Hematopoietic multipotent progenitor cell treated with erythropoietin and hydrocortisone succinate and interleukin-3 and kit ligand, for 4 days (in vitro differentiated cells): ENCODE measurements around the gene ITFG2.
"Not testable (repeated sequence)": the region's sequence is repeated elsewhere in the genome, so short reads cannot be mapped to it uniquely, and the experiment has no call there.

ENCODE experiments used
- DNase-seq: peaks from one replicate; pipeline ENCODE4 v3.0.0-alpha.2; 2015

The ITFG2 gene

DNA sequence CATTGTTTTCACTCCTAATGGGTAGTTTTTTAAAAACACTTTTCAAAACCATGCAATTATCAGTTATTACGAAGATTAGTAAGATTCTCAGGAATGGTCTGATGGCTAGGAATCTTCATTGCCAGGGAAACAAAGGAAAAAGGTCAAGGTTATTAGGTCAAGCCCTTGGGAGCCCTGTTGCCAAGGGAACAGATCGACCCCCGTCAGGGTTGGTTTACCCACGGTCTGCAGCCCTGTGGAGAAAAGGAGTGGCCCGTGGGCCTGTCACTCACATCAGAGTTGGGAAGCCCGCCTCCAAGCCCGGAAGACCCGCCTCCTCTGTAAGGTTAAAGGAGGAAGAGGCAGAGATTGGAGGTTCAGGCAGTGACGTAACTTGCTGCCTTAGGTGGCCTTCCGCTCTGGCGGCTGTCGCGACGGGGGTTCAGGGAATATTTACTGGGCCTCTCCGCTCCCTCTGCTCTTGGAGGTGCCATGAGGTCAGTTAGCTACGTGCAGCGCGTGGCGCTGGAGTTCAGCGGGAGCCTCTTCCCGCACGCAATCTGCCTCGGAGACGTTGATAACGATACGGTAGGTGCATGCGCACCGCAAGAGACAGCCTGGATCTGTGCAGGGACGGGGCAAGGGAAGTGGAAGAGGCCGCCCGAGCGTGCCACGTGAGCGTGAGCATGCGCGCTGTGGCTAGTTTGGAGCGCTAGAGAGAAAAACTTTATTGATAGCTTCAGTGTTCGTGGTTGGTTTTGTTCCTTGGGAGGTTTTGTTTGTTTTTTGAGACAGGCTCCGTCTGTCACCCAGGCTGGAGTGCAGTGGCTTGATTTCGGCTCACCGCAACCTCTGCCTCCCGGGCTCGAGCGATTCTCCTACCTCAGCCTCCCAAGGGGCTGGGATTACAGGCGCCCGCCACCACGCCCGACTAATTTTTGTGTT is at the start of gene ITFG2:
Gene ITFG2 (plus strand): TSS at position 379 of the 924 bp plus-strand sequence. CDS start 93 bp downstream, at position 472.
- DNase-seq, result peak; percentile 100

DNA sequence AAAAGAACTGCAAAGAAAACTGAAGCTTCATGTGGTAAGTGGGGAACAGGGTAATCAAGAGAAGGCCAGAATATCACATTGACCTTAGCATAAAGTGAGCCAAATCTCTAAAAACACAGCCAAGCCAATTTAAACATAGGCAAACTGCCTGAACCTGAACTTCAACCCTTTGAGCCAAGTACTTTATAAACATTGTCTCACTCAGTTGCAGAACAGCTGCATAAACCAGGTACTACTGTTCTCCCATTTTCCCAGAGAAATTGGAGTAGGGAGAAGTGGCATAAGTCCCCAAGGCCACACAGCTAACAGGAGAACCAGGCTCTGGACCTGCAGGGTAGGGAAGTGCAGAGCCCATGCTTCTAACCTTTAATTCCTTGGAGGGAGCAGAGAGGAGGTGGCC is 48.1 kb upstream of the ITFG2 start:
- DNase-seq, result no peak

DNA sequence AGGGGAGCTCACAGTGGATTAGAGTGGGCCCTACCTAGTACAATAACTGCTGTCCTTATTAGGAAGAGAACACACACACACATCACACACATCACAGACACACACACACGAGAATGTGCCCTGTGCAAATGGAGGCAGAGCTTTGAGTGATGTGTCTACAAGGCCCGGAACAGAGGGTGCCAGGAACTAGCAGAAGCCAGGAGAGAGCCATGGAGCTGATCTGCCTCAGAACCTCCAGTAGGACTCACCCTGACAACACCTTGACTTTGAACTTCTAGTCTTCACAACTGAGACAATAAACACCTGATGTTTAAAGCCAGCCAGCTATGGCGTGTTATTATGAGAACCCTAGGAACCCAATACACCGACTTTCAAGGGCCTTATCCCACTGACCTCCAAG is 47.4 kb upstream of the ITFG2 start:
- DNase-seq, result no peak

DNA sequence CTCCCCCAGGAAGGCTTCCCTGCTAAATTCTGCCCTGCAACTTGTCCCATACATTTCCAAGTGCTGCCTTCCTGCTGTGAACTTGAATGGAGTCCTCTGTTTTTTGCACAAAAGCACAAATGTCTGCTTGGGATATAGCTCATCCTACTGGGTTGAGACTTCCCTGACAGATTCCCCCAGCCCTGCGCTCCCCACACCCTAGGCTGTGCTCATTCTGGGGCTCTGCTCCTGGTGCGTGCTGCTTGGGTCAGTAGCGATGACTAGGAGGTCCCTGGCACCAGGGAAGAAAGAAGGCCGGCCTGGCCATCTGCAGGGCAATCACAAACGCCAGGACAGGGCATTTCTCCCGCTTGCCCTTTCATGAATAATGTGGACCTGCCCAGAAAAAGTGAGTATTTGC is 46.9 kb upstream of the ITFG2 start:
- no peak for DNase-seq

DNA sequence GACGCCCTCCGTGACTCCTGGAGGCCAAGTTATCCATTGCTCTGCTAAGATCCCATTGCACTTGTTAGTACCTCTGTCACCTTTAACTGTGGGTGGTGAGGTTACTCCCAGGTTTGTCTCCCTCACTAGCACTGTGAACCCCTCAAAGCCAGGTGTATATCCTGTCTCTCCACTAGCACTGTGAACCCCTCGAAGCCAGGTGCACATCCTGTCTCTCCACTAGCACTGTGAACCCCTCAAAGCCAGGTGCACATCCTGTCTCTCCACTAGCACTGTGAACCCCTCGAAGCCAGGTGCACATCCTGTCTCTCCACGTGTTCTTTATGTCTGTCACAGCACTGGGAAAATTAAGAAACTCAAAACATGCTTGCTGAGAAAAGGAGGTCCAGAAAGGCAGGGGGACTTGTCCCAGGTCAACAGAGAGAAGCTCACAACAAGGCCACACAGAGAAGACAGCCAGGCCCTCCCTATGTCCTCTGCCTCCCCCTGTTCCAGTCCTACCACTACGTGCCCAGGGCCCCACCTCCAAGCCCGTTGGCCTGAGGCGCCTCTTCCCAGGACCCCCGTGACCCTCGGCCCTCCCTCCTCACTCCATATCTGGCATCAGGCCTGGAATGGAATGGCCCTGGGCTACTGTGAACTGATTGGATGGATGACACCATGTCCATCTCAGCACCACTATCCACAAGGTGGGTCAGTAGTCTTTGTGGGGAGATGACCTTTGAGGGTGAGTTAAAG is 44.1 kb upstream of the ITFG2 start:
- DNase-seq, result no peak

DNA sequence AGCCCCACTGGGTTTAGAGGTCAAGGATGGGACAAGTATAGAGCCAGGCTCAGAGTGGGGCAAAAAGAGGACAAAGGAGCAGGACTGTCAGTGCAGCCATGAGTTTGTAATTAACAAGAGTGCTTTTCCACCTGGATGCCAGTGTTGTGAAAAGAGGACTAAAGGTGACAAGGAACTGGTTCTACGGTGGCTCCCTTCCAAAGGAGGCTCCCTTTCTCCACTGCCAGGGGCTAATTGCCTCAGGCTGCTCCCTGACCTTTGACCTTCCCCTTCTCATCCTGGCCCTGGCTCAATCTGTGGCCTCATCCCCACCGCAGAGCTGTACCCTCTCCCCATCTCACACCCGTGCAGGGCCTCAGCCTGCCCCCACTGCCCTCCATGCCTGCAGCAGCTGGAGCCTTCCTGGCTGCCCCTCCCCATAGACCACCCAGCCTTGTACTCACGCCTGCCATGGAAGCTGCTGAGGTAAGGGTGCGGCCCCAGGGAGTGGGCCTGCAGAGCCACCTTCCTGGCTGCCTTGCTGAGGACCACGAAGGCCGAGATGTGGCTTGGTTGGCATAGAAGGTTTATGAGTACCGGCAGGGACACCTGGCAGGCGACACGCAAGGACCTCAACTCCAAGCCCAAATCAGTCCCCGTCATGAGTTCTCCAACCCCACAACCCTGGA is 42.5 kb upstream of the ITFG2 start:
- no peak for DNase-seq

DNA sequence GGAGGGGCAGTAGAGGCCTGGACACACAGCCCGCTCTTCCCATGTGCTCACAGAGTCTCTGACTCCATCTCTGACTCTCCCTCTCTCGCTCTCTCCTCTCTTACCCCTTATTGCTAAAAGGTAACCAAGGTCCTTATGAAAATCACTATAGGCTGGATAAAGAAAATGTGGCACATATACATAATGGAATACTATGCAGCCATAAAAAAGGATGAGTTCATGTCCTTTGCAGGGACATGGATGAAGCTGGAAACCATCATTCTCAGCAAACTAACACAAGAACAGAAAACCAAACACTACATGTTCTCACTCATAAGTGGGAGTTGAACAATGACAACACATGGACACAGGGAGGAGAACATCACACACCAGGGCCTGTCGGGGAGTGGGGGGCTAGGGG is 41.9 kb upstream of the ITFG2 start:
- DNase-seq, result not testable (repeated sequence)

DNA sequence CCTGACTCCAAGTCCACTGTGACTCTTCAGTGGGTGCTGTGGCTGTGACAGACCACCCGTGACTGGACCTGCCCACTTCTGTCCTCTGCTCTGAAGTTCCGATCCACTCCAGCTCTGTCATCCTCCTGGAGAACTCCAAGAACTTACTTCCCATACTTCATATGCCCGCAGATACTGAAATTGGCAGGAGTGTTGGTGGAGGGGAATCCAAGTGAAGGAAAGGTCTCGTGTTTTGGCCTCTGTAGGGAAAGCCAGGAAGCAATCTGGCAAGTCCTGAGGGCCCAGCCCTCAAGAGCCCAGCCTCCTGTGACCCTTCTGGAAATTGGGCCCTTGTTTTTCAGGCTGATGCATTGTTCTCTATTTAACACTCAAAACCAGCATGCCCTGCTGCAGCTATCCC is 40.1 kb upstream of the ITFG2 start:
- no peak for DNase-seq

DNA sequence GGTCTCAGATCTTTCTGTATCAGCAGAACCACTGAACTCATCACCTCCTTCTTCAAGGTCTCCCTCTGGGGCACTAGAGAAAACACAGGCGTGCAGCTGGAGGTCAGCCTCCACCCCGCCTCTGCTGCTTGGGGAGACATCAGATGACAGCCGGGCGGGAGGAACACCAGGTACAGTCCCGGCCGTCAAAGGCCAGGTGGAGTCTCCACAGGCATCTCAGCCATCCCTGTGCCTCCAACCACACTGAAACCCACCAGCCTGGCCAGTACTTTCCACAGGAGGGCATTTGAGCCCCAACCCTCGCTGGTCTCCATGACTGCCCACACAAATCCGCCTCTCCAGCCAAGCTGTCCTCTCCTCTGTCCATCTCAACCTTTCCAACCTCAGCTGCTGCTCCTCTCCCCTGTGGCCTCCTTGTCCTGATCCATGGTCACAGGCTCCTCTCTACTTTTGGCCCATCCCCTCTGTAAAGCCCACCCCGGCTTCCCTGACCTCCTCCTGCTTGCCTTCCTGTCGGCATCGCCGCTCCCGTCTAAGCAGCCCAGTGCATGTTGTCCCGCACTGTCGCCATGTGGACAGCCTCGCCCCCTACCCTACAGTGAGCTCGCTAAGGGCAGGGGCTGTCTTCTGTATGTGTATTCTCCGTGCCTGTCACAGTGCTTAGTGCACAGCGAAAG is 39.1 kb upstream of the ITFG2 start:
- DNase-seq, result no peak

DNA sequence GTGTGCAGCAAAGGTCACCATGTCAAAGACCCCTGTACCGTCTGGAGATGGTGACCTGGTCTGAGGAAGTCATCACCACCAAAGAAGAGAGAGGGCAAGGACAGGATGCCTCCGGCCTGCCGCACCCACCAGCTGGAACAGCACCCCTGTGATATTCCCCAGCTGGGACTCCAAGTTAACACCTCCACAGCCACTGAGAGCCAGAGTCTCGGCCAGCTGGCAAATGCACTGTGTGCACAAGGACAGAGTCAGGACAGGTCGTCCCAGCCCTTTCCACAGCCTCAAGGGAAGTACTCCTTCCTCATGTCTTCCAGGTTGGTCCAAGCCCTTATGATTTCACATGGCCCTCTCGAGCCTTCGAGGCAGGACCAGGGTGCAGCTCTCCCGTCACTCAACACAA is 37.0 kb upstream of the ITFG2 start:
- no peak for DNase-seq

DNA sequence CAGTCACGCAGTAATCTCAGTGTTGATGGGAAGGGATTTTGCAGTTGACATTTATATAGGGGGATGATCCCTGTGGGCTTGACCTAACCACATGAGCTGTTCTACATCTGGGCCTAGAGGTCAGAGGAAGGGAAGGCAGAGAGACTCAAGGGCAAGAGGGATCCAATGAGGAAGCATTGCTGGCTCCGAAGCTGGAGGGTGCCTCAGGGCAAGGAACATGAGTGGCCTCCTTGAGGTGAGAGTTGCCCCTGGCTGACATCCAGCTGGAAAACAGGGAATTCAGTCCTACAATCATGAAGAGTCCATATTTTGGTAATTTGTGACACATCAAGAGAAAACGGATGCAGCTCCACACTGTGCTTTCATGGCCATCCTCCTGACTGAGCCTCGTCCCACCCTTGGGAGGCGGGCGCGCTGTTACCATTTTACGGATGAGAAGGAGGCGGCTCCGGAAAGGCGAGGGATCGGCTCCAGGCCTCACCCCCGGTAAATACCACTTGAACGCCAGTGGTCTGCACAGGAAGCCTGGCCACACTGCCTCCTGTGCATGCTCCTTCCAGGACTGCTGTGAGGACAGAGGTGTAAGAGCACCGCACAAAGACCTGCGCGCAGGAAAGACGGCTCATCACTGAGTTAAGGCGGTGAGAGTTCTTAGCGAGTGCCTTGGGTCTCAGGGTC is 36.2 kb upstream of the ITFG2 start:
- DNase-seq, result no peak

DNA sequence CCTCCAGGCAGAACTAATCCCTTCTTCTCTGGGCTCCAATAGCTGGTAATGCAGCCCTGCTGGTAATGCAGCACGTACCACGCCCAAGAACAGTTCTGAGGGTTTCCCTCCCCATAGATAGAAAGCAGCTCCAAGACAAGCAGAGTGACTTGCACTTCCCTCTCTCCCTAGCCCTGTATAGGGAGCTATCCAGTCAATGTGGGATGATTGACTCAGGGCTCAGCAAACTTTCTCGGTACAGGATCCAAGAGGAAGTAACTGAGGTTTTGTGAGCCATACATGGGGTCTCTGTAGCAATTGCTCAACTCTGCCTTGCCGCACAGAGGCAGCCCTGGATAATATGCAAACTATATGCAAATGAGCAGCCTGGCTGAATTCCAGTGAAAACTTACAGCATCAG is 33.2 kb upstream of the ITFG2 start:
- peak; percentile 43 for DNase-seq

DNA sequence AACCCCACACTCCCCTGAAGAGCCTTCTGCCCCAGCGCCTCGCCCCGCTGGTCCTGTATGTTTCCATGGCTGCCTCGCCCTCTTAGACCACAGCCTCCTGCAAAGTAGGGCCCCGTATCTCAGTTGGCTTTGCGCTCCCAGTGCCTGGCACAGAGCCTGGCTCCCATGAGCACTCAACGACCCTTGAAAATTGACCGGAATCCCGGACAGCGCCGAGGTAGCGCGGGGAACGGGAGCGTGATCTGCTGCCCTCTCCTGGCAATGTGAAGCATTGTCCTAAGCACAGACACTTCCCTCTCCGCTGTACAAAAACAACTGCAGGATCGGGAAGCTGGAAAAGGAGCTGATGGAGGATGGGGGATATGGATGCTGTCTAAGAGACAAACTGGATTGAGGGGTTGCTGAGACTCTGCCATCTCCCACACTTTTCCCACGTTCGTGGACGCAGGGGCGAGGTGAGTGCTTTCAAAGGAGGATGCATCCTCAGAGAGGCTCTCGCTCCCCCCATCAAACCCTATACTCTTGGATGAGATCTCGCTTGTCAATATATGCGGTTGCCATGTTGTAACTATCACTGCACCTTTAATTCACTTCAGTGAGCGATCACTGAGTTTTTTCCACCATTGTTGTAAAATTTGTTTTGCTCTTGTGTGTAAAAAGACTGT is 28.4 kb upstream of the ITFG2 start:
- peak; percentile 74 for DNase-seq

DNA sequence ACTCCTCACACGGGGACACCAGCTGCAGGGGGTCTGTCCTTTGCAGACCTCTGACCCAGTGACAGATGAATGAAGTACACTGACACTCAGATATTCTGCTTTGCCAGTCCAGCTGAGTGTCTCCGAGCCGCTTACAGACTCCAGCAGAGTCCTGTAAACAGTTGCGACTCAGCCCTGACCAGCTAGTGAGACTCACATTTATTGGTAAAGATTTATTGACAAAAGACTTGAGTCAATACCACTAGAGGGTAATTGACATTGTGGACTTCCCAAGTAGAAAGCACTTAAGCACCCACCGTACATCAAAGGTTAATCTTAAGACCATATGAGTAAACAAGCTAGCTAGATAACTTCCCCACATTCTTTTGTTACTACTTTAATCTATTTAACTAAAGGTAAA is 27.5 kb upstream of the ITFG2 start:
- DNase-seq, result no peak

DNA sequence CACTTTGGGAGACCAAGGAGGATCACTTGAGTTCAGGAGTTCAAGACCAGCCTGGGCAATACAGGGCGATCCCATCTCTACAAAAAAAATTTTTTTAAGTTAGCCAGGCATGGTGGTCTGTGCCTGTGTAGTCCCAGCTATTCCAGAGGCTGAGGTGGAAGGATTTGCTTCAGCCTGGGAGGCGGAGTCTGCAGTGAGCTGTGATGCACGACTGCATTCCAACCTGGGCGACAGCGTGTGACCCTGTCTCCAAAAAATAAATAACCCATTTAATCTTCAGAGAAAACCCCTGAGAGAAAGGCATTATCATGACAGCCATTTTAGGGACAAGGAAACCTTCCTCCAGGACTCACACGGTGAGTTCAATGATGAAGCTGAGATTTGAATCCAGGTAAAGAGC is 21.4 kb upstream of the ITFG2 start:
- DNase-seq, result no peak

DNA sequence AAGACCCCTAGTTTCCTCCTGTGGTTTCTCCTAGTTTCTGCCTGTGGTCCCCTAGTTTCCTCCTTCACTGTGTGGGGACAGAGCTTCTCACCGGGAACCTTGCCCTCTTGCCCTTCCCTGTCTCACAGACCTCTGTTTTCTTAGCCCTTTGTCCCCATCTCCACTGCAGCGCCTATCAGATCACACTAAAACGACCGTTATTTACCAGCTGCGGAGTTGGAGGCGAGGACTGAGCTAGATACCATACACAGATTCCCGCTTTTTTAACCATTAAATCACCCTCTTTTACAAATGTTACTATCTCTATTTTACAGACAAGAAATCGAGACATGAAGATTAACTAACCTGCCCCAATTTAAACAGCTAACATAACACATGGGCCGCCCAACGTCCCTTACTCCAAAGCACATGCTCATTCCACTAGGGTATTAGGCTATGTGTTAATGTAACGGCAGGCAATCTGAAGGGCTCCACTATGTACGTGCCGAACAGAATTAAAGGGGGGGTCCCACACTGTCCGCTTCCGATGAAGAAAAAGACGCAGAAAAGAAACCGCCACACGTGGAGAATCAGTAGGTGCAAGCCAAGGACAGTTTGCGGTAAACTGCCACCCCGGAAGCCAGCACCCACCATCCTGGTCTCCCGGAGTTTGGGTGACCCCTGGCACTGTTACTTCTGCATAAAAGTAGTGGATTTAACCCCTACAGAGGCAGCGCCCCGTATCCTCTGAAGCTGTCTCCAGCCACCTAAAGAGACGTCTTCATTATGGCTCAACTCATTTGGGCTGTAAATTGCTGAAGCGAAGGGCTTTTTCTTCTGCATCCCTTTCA is 19.6 kb upstream of the ITFG2 start:
- DNase-seq, result peak; percentile 67

DNA sequence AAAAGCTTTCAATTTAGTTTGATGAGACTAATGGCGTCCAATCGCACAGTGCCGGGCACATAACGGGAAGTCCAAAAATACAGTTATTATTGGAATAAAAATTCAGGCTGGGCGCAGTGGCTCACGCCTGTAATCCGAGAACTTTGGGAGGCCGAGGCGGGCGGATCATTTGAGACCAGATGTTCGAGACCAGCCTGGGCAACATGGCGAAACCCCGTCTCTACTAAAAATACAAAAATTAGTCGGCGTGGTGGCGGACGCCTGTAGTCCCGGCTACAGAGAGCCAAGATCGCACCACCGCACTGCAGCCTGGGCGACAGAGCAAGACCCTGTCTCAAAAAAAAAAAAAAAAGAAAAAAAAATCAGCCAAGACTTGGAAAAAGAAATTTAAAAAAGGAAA is 18.9 kb upstream of the ITFG2 start:
- no peak for DNase-seq

DNA sequence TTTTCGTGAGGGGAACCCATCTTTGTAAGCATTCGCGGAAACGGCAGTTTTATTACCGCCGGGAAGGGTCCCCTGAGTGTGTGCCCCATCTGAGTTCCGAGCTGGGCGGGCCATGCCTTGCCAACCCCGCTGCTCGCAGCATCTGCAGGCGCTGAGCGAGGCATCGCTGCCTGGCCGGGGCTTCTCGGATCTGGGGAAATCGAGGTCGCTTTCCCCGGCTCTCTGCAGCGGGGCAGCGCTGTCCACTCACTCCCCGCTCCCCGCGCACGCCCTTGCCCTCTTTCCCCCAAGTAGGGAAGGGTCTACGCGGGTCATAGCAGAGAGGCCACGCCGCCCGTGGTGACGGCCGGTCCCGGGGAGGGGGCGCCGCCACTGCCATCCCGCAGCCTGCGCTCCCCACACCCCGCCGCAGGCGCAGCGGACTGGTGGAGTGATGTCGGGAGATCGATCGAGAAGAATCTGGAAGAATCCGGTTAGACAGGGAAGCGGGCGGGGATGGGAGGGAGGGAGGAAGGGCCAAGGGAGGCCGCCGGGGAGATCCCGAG is 18.2 kb upstream of the ITFG2 start:
- peak; percentile 44 for DNase-seq

DNA sequence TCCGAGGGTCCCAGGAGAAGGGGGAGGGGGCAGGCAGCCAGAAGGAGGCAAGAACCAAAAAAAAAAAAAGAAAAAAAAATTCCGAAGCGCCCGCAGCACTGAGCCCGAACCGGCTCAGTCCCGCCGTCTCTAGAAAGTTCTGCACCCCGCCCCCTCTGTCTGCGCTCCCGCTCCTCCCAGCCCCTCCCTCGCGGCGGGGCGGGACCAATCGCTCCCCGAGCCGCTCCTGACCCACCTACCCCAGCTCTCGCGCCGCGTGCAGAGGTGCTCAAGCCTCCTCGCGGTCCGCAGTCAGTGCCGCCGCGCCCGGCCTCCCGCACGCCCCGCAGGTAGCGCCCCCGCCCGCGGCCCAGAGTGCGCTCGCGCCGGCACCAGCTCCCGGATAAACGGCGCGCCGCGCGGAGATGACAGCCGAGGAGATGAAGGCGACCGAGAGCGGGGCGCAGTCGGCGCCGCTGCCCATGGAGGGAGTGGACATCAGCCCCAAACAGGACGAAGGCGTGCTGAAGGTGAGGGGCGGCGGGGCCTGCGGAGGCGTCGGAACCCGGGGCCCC is 17.7 kb upstream of the ITFG2 start, which contains the start of gene FKBP4:
Gene FKBP4 (plus strand): TSS at position 235 of the 554 bp plus-strand sequence. CDS start 170 bp downstream, at position 405.
- DNase-seq, result peak; percentile 96
